ENCODE results near the gene EEF2KMT.

The EEF2KMT gene

DNA sequence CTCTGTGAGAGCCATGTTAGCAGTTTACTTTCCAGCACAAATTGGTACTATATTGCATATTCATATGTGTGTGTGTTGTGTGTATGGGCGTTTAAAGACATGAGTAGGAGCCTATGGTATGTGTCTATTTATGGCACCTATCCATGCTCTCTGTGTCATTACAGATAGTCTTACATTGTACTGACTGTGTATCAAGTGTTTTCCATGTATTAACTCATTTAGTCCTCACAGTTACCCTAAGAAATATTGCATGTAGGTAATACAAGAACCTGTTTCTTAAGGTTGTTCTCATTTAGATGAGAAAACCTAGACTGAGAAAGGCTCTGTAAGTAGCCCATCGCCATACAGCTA is 24.3 kb downstream of the EEF2KMT start:
- Histone ChIP-seq H3K9me2 (ENCODE audit: low read depth, low read length) (no peaks in the 10 kb centered on the region), H3K36me3 (ENCODE audit: insufficient read depth, low read length) (peaks cover 31% of the 10 kb centered on the region), H3K4me3 (ENCODE audit: low read depth, low read length, poor library complexity, severe bottlenecking) (no peak overlapping the region), H2AFZ (ENCODE audit: low read length) (no peak overlapping the region), H3K27me3 (ENCODE audit: insufficient read depth, low read length) (no peaks in the 10 kb centered on the region), H3K27ac (ENCODE audit: low read depth, low read length, poor library complexity, severe bottlenecking) (no peak overlapping the region), H3F3A (ENCODE audit: insufficient read depth, low read length) (no peaks in the 10 kb centered on the region), H4K20me1 (ENCODE audit: insufficient read depth, low read length) (no peaks in the 10 kb centered on the region), H3K79me2 (ENCODE audit: insufficient read depth, low read length) (no peaks in the 10 kb centered on the region; the same call in 1 of the 2 replicates), H3K9ac (ENCODE audit: low read length) (no peak overlapping the region), H3K9me3 (ENCODE audit: low read length) (no peaks in the 10 kb centered on the region), H3K4me2 (ENCODE audit: low read length) (peak overlapping the region; percentile 97; the same call in 1 of the 2 replicates), H3K4me1 (ENCODE audit: insufficient read depth, low read length, severe bottlenecking) (peaks cover 17% of the 10 kb centered on the region)
- TF ChIP-seq EZH2 (IDR thresholded peaks at IDR 0.05; ENCODE audit: borderline replicate concordance, low read length), result no peak
- TF ChIP-seq, protein P1, sequence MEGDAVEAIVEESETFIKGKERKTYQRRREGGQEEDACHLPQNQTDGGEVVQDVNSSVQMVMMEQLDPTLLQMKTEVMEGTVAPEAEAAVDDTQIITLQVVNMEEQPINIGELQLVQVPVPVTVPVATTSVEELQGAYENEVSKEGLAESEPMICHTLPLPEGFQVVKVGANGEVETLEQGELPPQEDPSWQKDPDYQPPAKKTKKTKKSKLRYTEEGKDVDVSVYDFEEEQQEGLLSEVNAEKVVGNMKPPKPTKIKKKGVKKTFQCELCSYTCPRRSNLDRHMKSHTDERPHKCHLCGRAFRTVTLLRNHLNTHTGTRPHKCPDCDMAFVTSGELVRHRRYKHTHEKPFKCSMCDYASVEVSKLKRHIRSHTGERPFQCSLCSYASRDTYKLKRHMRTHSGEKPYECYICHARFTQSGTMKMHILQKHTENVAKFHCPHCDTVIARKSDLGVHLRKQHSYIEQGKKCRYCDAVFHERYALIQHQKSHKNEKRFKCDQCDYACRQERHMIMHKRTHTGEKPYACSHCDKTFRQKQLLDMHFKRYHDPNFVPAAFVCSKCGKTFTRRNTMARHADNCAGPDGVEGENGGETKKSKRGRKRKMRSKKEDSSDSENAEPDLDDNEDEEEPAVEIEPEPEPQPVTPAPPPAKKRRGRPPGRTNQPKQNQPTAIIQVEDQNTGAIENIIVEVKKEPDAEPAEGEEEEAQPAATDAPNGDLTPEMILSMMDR (IDR thresholded peaks at IDR 0.05; ENCODE audit: low read length), result no peak

DNA sequence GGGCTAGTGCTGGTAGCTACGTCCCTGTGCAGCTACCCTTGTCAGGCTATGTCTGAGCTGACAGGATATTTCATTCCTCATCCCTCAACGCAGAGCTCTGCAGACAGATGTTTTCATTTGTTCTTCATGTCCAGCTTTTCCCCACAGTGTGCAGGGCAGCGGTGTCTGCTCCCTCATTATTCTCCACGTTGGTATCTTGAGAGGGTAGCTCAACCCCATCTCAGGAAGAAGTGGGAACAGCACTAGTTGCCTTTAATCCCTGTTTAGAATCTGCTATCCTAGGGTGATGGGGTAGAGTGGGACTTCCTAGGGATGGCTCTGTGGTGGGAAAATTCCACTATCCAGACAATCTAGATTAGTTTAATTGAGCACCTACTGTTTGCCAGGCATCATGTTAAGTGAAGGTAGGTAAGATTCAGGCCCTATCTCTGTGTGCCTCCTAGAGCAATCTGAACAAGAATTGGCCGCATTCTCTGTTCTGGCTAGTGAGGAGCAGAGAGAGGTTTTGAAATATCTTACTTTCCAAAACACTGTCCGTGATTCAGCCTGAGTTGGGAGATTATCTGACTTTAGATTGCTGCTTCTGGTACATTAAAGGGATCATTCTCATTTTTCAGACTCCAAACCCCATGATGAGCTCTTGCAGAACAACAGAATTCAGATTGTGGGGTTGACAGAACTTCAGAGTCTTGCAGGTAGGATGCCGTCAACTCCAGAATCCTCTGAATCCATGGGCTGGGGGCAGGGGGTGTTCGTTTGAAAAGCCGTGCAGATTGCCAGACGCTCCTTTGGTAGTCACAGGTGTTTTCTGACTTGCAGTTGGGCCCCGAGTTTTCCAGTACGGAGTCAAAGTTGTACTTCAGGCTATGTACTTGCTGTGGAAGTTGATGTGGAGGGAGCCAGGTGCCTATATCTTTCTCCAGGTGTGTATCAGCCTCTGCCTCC is 25.0 kb downstream of the EEF2KMT start:
- no peak overlapping the region for H2AFZ ChIP-seq (ENCODE audit: low read length)
- H3K4me1 ChIP-seq (ENCODE audit: insufficient read depth, low read length, severe bottlenecking), result peaks cover 17% of the 10 kb centered on the region
- H3K4me3 ChIP-seq (ENCODE audit: low read depth, low read length, poor library complexity, severe bottlenecking), result peak overlapping the region; percentile 79
- H3K27me3 ChIP-seq (ENCODE audit: insufficient read depth, low read length), result no peaks in the 10 kb centered on the region
- H3K79me2 ChIP-seq (ENCODE audit: insufficient read depth, low read length), result no peaks in the 10 kb centered on the region; the same call in 1 of the 2 replicates
- no peaks in the 10 kb centered on the region for H3K9me3 ChIP-seq (ENCODE audit: low read length)
- H3F3A ChIP-seq (ENCODE audit: insufficient read depth, low read length), result no peaks in the 10 kb centered on the region
- peak overlapping the region; percentile 79 for H3K9ac ChIP-seq (ENCODE audit: low read length)
- H4K20me1 ChIP-seq (ENCODE audit: insufficient read depth, low read length), result no peaks in the 10 kb centered on the region
- H3K36me3 ChIP-seq (ENCODE audit: insufficient read depth, low read length), result peaks cover 29% of the 10 kb centered on the region
- H3K27ac ChIP-seq (ENCODE audit: low read depth, low read length, poor library complexity, severe bottlenecking), result peak overlapping the region; percentile 42
- no peaks in the 10 kb centered on the region for H3K9me2 ChIP-seq (ENCODE audit: low read depth, low read length)
- H3K4me2 ChIP-seq (ENCODE audit: low read length), result peak overlapping the region; percentile 97
- no peak for TF ChIP-seq EZH2 (IDR thresholded peaks at IDR 0.05; ENCODE audit: borderline replicate concordance, low read length)
- TF ChIP-seq, protein P1 (IDR thresholded peaks at IDR 0.05; ENCODE audit: low read length), result no peak

GRCh38 chr16:5071681-5072333 is 25.8 kb downstream of the EEF2KMT start, which contains the start of gene ALG1:
TSS of gene ALG1 (plus strand) at chr16:5071843. CDS start at chr16:5071850, 7 bp downstream.
- Histone ChIP-seq H2AFZ (ENCODE audit: low read length) (peak within 1 kb of the TSS; percentile 47), H3K79me2 (ENCODE audit: insufficient read depth, low read length) (no peaks in the 10 kb centered on the region; the same call in 1 of the 2 replicates), H3K9me3 (ENCODE audit: low read length) (no peaks in the 10 kb centered on the region), H3K36me3 (ENCODE audit: insufficient read depth, low read length) (peaks cover 23% of the 10 kb centered on the region; the same call in 1 of the 2 replicates), H3K4me2 (ENCODE audit: low read length) (peak within 1 kb of the TSS; percentile 97), H3K9ac (ENCODE audit: low read length) (peak within 1 kb of the TSS; percentile 79), H3K9me2 (ENCODE audit: low read depth, low read length) (no peaks in the 10 kb centered on the region), H4K20me1 (ENCODE audit: insufficient read depth, low read length) (no peaks in the 10 kb centered on the region), H3K4me3 (ENCODE audit: low read depth, low read length, poor library complexity, severe bottlenecking) (peak within 1 kb of the TSS; percentile 79), H3K27ac (ENCODE audit: low read depth, low read length, poor library complexity, severe bottlenecking) (peak within 1 kb of the TSS; percentile 42), H3F3A (ENCODE audit: insufficient read depth, low read length) (no peaks in the 10 kb centered on the region), H3K27me3 (ENCODE audit: insufficient read depth, low read length) (no peaks in the 10 kb centered on the region), H3K4me1 (ENCODE audit: insufficient read depth, low read length, severe bottlenecking) (peaks cover 17% of the 10 kb centered on the region)
- TF ChIP-seq, protein P1 (IDR thresholded peaks at IDR 0.05; ENCODE audit: low read length), result no peak
- no peak for TF ChIP-seq EZH2 (IDR thresholded peaks at IDR 0.05; ENCODE audit: borderline replicate concordance, low read length)

All from OCI-LY1 (cell line).